ENCODE results near the gene EMID1.

DNA sequence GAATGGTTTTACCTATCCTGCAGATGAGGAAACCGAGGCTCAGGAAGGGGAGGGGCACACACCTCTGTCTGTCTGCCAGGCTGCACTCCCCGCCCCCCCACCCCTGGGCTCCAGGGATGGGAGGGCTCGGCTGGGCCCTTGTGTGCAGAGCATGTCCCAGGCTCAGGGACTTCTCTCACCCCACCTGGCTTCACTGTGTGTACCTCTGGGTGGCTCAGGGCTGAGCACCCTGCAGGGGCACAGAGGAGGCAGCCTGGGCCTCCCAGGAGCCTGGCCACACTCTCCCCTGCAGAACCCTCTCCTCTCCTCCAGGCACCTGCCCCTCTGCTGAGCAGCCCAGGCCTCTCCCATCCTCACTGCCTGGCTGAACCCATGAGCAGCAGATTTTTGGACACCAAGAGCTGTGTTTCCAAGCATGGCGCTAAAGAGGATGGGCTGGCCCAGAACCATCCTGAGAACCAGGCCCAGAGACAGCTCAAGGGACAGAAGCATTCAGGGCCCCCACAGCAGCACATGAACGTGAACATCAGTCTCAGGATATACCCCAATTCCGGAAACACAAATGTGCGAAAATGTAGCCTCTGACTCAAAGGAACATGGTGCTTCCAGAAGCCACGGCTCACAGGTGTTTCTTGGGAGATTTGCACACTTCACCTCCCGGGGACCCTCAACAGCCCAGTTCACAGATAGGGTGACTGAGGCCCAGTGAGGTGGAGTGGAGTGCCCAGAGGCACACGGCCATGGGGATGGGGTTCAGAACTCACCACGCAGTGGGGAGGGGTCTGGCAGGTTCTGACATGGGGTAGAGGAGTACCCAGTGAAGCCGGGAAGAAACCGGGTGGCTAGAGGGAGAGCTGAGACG, 10.5 kb downstream of the EMID1 start:
- TF ChIP-seq SP1 (IDR thresholded peaks at IDR 0.05) (no peak), FOXM1 (IDR thresholded peaks at IDR 0.05; ENCODE audit: borderline replicate concordance) (no peak), ZNF384 (IDR thresholded peaks at IDR 0.05) (no peak), SUZ12 (IDR thresholded peaks at IDR 0.05) (no peak), FOXK2 (IDR thresholded peaks at IDR 0.05) (no peak), HDGF (IDR thresholded peaks at IDR 0.05; ENCODE audit: borderline replicate concordance) (no peak), ELF4 (IDR thresholded peaks at IDR 0.05) (no peak), PKNOX1 (IDR thresholded peaks at IDR 0.05) (no peak), TARDBP (IDR thresholded peaks at IDR 0.05) (no peak), FOXA1 (IDR thresholded peaks at IDR 0.05) (no peak), LEF1 (IDR thresholded peaks at IDR 0.05; ENCODE audit: borderline replicate concordance) (no peak), NFRKB (IDR thresholded peaks at IDR 0.05) (no peak), BHLHE40 (IDR thresholded peaks at IDR 0.05; ENCODE audit: borderline replicate concordance) (no peak)

Data from HEK293T (cell line).